NT2/D1 (cell line): ENCODE measurements around the gene SLC36A3.

ENCODE experiments used
- DNase-seq: peaks from one replicate; pipeline ENCODE4 v3.0.0-alpha.2; 2011; ENCODE audit warnings: low read depth, low spot score
- H3K27me3 ChIP-seq: 2 replicates; pipeline ENCODE4 v1.6.0; 2011; ENCODE audit warnings: mild to moderate bottlenecking; ENCODE audit not compliant: insufficient read length, insufficient read depth
- H3K36me3 ChIP-seq: 2 replicates; pipeline ENCODE4 v1.6.1; 2011; ENCODE audit warnings: mild to moderate bottlenecking, low read length, mixed read lengths; ENCODE audit not compliant: insufficient read depth, insufficient read length
- H3K4me1 ChIP-seq: 2 replicates; pipeline ENCODE4 v1.5.1; 2011; ENCODE audit not compliant: insufficient read depth, insufficient read length
- H3K4me3 ChIP-seq: 2 replicates; pipeline ENCODE4 v1.5.1; 2011; ENCODE audit warnings: low read depth; ENCODE audit not compliant: insufficient read length
- H3K9ac ChIP-seq: 2 replicates; pipeline ENCODE4 v1.6.0; 2011; ENCODE audit warnings: low read depth; ENCODE audit not compliant: insufficient read length
- H3K9me3 ChIP-seq: 2 replicates; pipeline ENCODE4 v1.5.1; 2011; ENCODE audit warnings: mild to moderate bottlenecking, low read length; ENCODE audit not compliant: insufficient read depth
- SUZ12 ChIP-seq: IDR thresholded peaks from 2 replicates; pipeline ENCODE4 v1.6.1; 2011; ENCODE audit not compliant: insufficient read length, insufficient read depth; ENCODE audit errors: extremely low read depth
- YY1 ChIP-seq: IDR thresholded peaks from 2 replicates; pipeline ENCODE4 v1.6.1; 2011; ENCODE audit not compliant: insufficient read length, insufficient read depth
- ZNF274 ChIP-seq: IDR thresholded peaks from 2 replicates; pipeline ENCODE4 v1.6.1; 2011; ENCODE audit warnings: mild to moderate bottlenecking, low read depth, low read length

The SLC36A3 gene

DNA sequence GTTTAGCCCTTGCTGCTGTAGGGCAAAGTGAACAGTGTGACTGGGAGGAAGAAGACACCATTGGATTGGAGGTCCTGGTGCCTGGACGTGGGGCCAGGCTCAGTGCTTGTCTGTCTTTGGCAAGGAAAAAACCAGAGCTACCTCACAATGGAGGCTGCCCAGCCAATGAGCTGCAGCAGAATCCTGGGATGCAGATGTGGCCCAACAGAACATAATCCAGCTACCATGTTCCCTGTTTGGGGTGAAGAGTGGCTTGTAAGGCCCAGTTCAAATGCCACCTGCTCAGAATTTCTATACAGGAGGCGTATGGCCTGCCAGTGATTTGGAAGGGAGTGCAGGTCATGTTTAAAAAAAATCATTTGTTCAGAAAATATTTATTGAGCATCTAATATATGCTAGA is at the start of gene SLC36A3:
Gene SLC36A3 (minus strand): TSS at position 101 of the 400 bp plus-strand sequence. CDS start 412 bp downstream, outside the sequence.
- no peaks in the 10 kb centered on the region for H3K27me3 ChIP-seq
- no peak for DNase-seq
- no peak for TF ChIP-seq SUZ12
- TF ChIP-seq ZNF274, result no peak
- no peak for TF ChIP-seq YY1
- no peak within 1 kb of the TSS for H3K4me3 ChIP-seq
- H3K4me1 ChIP-seq, result no peaks in the 10 kb centered on the region
- H3K9me3 ChIP-seq, result no peaks in the 10 kb centered on the region
- H3K9ac ChIP-seq, result no peak within 1 kb of the TSS
- no peaks in the 10 kb centered on the region for H3K36me3 ChIP-seq

DNA sequence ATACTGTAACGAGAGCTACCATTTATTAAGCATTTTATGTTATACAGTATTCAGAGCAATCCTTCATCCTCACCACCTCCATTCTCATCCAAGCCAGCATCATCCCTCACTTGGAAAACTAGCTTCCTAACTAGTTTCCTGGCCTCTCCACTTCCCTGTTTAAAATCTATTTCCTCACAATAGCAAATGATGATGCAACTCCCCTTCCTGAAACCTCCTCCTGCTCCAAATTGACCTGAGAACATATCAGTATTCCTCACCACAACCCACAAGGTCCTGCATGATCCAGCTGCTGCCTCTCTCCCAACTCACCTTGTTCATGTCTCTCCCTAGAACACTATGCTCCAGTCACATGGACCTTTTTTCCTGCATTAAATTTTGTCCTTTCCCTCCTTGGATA is 48.1 kb upstream of the SLC36A3 start:
- no peak for DNase-seq
- no peaks in the 10 kb centered on the region for H3K4me1 ChIP-seq
- no peaks in the 10 kb centered on the region for H3K27me3 ChIP-seq
- no peak overlapping the region for H3K9ac ChIP-seq
- no peak overlapping the region for H3K4me3 ChIP-seq
- TF ChIP-seq ZNF274 (no peak), YY1 (no peak), SUZ12 (no peak)
- no peaks in the 10 kb centered on the region for H3K36me3 ChIP-seq
- H3K9me3 ChIP-seq, result no peaks in the 10 kb centered on the region

DNA sequence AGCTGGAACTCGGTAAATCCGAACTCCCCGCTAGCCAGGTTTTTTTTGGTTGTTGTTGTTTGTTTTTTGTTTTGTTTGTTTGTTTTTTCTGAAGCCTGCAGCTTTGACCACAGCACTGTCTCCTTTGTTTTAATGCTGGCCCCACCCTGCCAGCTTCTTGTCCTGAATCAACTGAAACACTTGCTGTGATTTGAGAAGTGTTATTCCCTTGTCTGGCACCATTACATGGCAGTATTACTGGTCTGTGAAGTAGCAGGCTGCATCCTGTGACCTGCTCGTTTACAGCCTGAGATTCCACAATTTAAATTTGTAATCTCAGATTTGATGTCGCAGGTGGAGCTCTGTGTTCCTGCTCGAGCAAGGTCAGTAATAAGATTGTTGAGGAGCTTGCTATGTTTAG is 45.2 kb upstream of the SLC36A3 start:
- no peak for DNase-seq
- Histone ChIP-seq H3K27me3 (peaks cover 6% of the 10 kb centered on the region), H3K9ac (no peak overlapping the region), H3K4me3 (no peak overlapping the region), H3K36me3 (no peaks in the 10 kb centered on the region), H3K9me3 (no peaks in the 10 kb centered on the region), H3K4me1 (peaks cover 7% of the 10 kb centered on the region)
- no peak for TF ChIP-seq ZNF274
- no peak for TF ChIP-seq SUZ12
- TF ChIP-seq YY1, result no peak

DNA sequence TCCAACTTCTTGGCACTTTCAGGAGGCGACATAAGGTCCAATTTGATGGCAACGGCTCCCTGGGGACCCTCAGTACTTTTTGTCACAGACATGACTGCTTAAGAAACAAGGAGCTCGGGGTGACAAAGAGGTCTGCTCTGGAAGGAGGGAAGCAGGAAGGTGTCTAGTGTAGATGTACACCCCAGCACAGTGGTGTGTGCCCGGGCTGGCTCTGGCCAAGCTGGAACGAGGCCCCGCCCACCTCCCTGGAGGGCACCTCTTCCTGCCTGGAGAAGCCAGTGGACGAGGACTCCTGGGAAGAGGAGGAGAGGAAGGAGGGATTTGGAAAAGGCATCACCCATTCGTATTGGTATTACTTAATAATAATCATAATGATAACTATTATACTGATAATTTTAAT is 43.8 kb upstream of the SLC36A3 start, which contains the start of gene SLC36A2:
Gene SLC36A2 (minus strand): TSS at position 191 of the 400 bp plus-strand sequence. CDS start 99 bp downstream, at position 92.
- Histone ChIP-seq H3K27me3 (peaks cover 18% of the 10 kb centered on the region), H3K4me1 (peaks cover 7% of the 10 kb centered on the region)

DNA sequence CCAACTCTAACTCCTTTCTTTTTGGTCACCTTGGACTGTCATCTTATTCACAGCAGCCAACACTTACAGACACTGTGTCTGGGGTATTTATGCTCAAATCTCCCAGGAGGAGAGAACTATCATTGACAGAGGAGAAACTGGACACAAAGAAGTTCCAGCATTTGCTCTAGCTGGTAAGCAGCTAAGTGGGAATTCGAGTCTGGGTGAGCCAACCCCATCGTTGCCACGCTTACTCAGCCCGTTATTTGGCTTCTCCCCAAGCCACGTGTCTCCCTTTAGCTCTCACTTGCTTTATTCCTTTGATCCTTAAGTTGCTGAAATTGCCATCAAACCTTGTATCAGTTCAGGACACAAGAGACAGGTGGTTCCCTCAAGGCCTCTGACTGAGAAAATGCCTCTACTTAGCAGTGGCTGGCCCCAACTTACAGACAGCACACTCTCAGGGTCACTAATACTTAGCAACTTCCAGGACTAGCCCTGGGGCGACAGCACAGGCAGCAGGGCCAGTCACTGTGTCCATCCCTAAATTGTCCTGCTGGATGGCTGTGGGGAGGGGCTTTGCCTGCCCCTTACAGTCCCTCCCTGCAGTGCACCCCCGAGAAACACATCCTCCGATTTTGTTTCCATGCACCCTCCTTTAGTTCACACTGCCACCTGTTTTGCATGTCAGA is 42.4 kb upstream of the SLC36A3 start:
- Histone ChIP-seq H3K9me3 (no peaks in the 10 kb centered on the region), H3K27me3 (peaks cover 24% of the 10 kb centered on the region), H3K4me3 (no peak overlapping the region), H3K36me3 (no peaks in the 10 kb centered on the region), H3K4me1 (peaks cover 7% of the 10 kb centered on the region), H3K9ac (no peak overlapping the region)
- DNase-seq, result no peak
- no peak for TF ChIP-seq YY1
- TF ChIP-seq ZNF274, result no peak
- TF ChIP-seq SUZ12, result no peak

More for the DNA sequence above, 43.8 kb upstream of the SLC36A3 start, which contains the start of gene SLC36A2:
- no peaks in the 10 kb centered on the region for H3K9me3 ChIP-seq
- no peaks in the 10 kb centered on the region for H3K36me3 ChIP-seq
- no peak for TF ChIP-seq ZNF274
- no peak for TF ChIP-seq YY1
- TF ChIP-seq SUZ12, result no peak
- H3K9ac ChIP-seq, result no peak within 1 kb of the TSS
- H3K4me3 ChIP-seq, result no peak within 1 kb of the TSS
- DNase-seq, result no peak

DNA sequence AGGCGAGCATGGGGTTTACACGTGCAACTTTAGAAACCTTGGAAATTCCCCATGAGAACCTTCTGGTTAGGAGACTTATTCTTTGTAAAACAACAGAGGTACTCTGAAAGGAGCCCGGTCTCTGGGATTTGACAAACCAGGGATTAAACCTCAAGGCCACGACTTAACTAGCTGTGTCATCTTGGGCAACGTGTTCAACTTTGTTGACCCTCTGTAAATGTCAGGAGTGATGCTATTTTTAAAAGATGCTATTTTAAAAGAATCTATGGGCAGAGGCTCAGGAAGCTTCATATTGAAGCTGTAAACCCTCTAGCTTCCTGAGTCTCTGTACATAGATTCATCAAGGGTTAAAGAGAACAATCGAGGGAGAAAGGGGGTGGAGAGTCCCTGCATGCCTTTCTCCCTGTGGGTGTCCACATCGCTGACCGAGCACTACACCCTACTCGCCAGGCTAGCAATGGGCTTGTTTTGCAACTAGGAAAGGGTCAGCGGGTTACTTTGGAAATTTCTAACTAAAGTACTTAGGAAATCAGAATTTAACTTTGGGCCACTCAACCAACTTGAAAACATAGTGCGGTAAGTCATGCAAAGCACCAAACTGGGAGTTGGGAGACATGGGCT is 41.7 kb upstream of the SLC36A3 start:
- Histone ChIP-seq H3K9me3 (no peaks in the 10 kb centered on the region), H3K9ac (no peak overlapping the region), H3K4me3 (no peak overlapping the region), H3K27me3 (peaks cover 24% of the 10 kb centered on the region), H3K4me1 (peaks cover 7% of the 10 kb centered on the region), H3K36me3 (no peaks in the 10 kb centered on the region)
- no peak for DNase-seq
- no peak for TF ChIP-seq SUZ12
- TF ChIP-seq YY1, result no peak
- no peak for TF ChIP-seq ZNF274

DNA sequence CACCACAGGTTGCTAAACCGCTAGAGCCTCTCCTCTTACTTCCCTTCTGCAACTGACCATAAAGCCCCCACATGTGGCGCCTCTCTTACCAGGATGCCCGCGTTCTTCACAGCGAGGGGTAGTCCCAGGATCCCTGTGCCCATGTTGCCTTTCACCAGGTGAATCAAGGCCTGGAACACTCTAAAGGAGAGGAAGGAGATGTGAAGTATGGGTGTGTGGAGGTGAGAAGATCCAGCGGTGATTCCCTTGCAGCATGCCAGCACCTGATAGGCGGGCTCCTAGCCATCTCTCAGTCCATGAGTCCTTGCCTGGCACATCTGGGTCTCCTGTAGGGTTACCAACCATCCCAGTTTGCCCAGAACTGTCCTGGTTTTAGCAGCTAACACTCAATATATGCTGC is 40.5 kb upstream of the SLC36A3 start:
- DNase-seq, result no peak

More for the DNA sequence above, 40.5 kb upstream of the SLC36A3 start:
- TF ChIP-seq YY1 (no peak), ZNF274 (no peak)
- H3K9me3 ChIP-seq, result no peaks in the 10 kb centered on the region
- no peaks in the 10 kb centered on the region for H3K36me3 ChIP-seq
- no peak overlapping the region for H3K4me3 ChIP-seq
- no peak overlapping the region for H3K9ac ChIP-seq
- peaks cover 7% of the 10 kb centered on the region for H3K4me1 ChIP-seq
- H3K27me3 ChIP-seq, result peaks cover 27% of the 10 kb centered on the region
